CD14-positive monocyte (primary cell): ENCODE measurements around the gene SNRPD3. TPM values are rescaled to one million over a fixed set of nuclear protein-coding genes. Genes with fewer than 3 reads are reported as not detected.

ENCODE experiments used
- DNase-seq, 3 donors: peaks; one replicate each; pipeline ENCODE4 v3.0.0-alpha.2; 2011 to 2022
- H2AFZ ChIP-seq: 2 replicates; pipeline ENCODE4 v1.6.0; 2012; ENCODE audit warnings: mild to moderate bottlenecking, low read depth, low read length, inconsistent platforms; ENCODE audit not compliant: insufficient read depth, poor library complexity, severe bottlenecking
- H3K27ac ChIP-seq, 2 donors: 1 replicate in 1 of 2; 2 replicates in 1 of 2; pipeline ENCODE4 v1.5.1; 2012 to 2013; ENCODE audit warnings: low read length in 2 of 2, control low read depth in 1 of 2, inconsistent platforms in 1 of 2, low read depth in 1 of 2, mild to moderate bottlenecking in 1 of 2
- H3K27me3 ChIP-seq, 2 donors: one replicate each; pipeline versions ENCODE4 v1.6.0 to v1.6.1; 2011 to 2013; ENCODE audit warnings: low read length in 2 of 2; ENCODE audit not compliant: control insufficient read depth in 2 of 2, insufficient read depth in 2 of 2
- H3K36me3 ChIP-seq, 2 donors: replicated peaks in 1 of 2; 1 replicate in 1 of 2; 2 replicates in 1 of 2; pipeline versions ENCODE4 v1.5.1 to v1.6.1; 2012 to 2013; ENCODE audit warnings: low read length in 2 of 2, control low read depth in 1 of 2, inconsistent platforms in 1 of 2, mild to moderate bottlenecking in 1 of 2; ENCODE audit not compliant: insufficient read depth in 2 of 2, control insufficient read depth in 1 of 2
- H3K4me1 ChIP-seq, 2 donors: 1 replicate in 1 of 2; 2 replicates in 1 of 2; pipeline versions ENCODE4 v1.5.1 to v1.6.1; 2012 to 2013; ENCODE audit warnings: low read length in 2 of 2, control low read depth in 1 of 2, inconsistent platforms in 1 of 2, mild to moderate bottlenecking in 1 of 2, moderate library complexity in 1 of 2; ENCODE audit not compliant: insufficient read depth in 2 of 2, control insufficient read depth in 1 of 2
- H3K4me2 ChIP-seq: replicated peaks from 2 replicates; pipeline ENCODE3; 2012; ENCODE audit warnings: low read length, moderate library complexity, mild to moderate bottlenecking; ENCODE audit not compliant: poor library complexity, severe bottlenecking; ENCODE audit errors: extremely low read depth
- H3K4me3 ChIP-seq, 3 experiments: fragments of 200-600 bp in 1 of 3; sonication (generic) in 1 of 3; replicated peaks in 1 of 3; 1 replicate in 2 of 3; 2 replicates in 1 of 3; pipeline ENCODE4 v1.5.1; 2011 to 2013; ENCODE audit warnings: low read length in 3 of 3, mild to moderate bottlenecking in 3 of 3, control low read depth in 2 of 3, low read depth in 2 of 3, inconsistent platforms in 1 of 3, moderate library complexity in 1 of 3
- H3K79me2 ChIP-seq: 2 replicates; pipeline ENCODE4 v1.6.0; 2012; ENCODE audit warnings: mild to moderate bottlenecking, control low read depth, inconsistent platforms, low read length, moderate library complexity; ENCODE audit not compliant: insufficient read depth
- H3K9ac ChIP-seq: 2 replicates; pipeline ENCODE4 v1.6.0; 2017; ENCODE audit warnings: low read length, mild to moderate bottlenecking; ENCODE audit not compliant: insufficient read depth, poor library complexity, severe bottlenecking
- H3K9me3 ChIP-seq, 2 donors: replicated peaks in 1 of 2; 1 replicate in 1 of 2; 2 replicates in 1 of 2; pipeline versions ENCODE4 v1.5.1 to v1.6.1; 2012 to 2013; ENCODE audit warnings: low read length in 2 of 2, control low read depth in 1 of 2; ENCODE audit not compliant: control insufficient read depth in 1 of 2, insufficient read depth in 1 of 2
- H4K20me1 ChIP-seq: 2 replicates; pipeline ENCODE4 v1.6.0; 2012; ENCODE audit warnings: mild to moderate bottlenecking, low read length, control low read depth, moderate library complexity; ENCODE audit not compliant: insufficient read depth
- H3K27ac Mint-ChIP-seq, 7 donors: one replicate each; pipeline ENCODE4 v1.8.0; 2020; ENCODE audit warnings: mild to moderate bottlenecking in 7 of 7, mixed read lengths in 7 of 7, moderate library complexity in 6 of 7, inconsistent platforms in 2 of 7
- H3K27me3 Mint-ChIP-seq, 3 donors: one replicate each; pipeline ENCODE4 v1.8.0; 2021 to 2022; ENCODE audit warnings: low read depth in 3 of 3, mild to moderate bottlenecking in 3 of 3, mixed read lengths in 3 of 3, moderate library complexity in 3 of 3, inconsistent platforms in 1 of 3
- H3K36me3 Mint-ChIP-seq, 2 donors: one replicate each; pipeline ENCODE4 v1.8.0; 2020; ENCODE audit warnings: mixed read lengths in 2 of 2, inconsistent platforms in 1 of 2, mild to moderate bottlenecking in 1 of 2
- H3K4me1 Mint-ChIP-seq: one replicate; pipeline ENCODE4 v1.8.0; 2020; ENCODE audit warnings: mild to moderate bottlenecking, mixed read lengths
- H3K4me3 Mint-ChIP-seq, 2 donors: one replicate each; pipeline ENCODE4 v1.8.0; 2020; ENCODE audit warnings: mild to moderate bottlenecking in 2 of 2, mixed read lengths in 2 of 2, moderate library complexity in 1 of 2
- H3K9me3 Mint-ChIP-seq, 7 donors: one replicate each; pipeline ENCODE4 v1.8.0; 2020 to 2022; ENCODE audit warnings: mixed read lengths in 7 of 7, mild to moderate bottlenecking in 6 of 7, moderate library complexity in 6 of 7, inconsistent platforms in 2 of 7
- CTCF ChIP-seq: fragments of 200-600 bp; IDR thresholded peaks from one replicate; pipeline ENCODE4 v1.8.0; 2022; ENCODE audit warnings: antibody characterized with exemption, mild to moderate bottlenecking
- whole genome bisulfite sequencing: methylation state at CpG from one replicate; pipeline ENCODE4 v1.1.5; 2013; ENCODE audit warnings: missing lambda C conversion rate; ENCODE audit not compliant: insufficient coverage; 5-methylcytosine and 5-hydroxymethylcytosine counted together
- intact Hi-C, 2 donors: fragments of 100-400 bp; cut with micrococcal nuclease; formaldehyde crosslinking; loops; one replicate each; pipeline versions ENCODE4 v1.15.0 to v1.15.1; 2023
- polyA plus RNA-seq, 3 donors: library from polyadenylated mRNA; depleted of rRNA in 1 of 3; unstranded in 2 of 3; stranded (reverse) in 1 of 3; fragments of 300-500 nt in 2 of 3; fragments of >200 nt in 1 of 3; fragmentation: Illumina TruSeq in 2 of 3; gene quantifications; 1 replicate in 2 of 3; 2 replicates in 1 of 3; pipeline ENCODE4 v1.2.3, GENCODE V29; 2012 to 2021

Gene SNRPD3
- polyA plus RNA-seq, 3 donors: 71.8 to 115 (median 80.9) TPM

- Mint-ChIP-seq H3K9me3 (no peaks in the 10 kb centered on the region), H3K27me3 (peaks cover under 1 to 5% (median 2%) of the 10 kb centered on the region in 3 donors), H3K36me3 (no peaks in the 10 kb centered on the region), H3K4me1 (peaks cover 5% of the 10 kb centered on the region), H3K4me3 (no peak overlapping the region), H3K27ac (no peak overlapping the region)
- H3K9ac ChIP-seq: no peak overlapping the region
- no peak overlapping the region for H3K27ac ChIP-seq
- no peak overlapping the region for H3K4me3 ChIP-seq
- no peaks in the 10 kb centered on the region for H3K79me2 ChIP-seq
- DNase-seq: no peak
- peaks cover 3 to 8% of the 10 kb centered on the region in 2 donors for H3K4me1 ChIP-seq
- no peak for TF ChIP-seq CTCF
- no peak overlapping the region for H3K4me2 ChIP-seq
- no peaks in the 10 kb centered on the region for H3K27me3 ChIP-seq
- H3K36me3 ChIP-seq: no peaks in the 10 kb centered on the region
- no peak overlapping the region for H2AFZ ChIP-seq
- intact Hi-C loops: no loop called here
- WGBS: 93% methylated on average over 8 of the region's 8 CpGs
- H4K20me1 ChIP-seq: no peaks in the 10 kb centered on the region
- no peaks in the 10 kb centered on the region for H3K9me3 ChIP-seq
These were observed 32.1 kb downstream of the SNRPD3 start for GRCh38 chr22:24587948-24588347.

GRCh38 chr22:24588381-24588756, 32.6 kb downstream of the SNRPD3 start:
- H3K4me1 Mint-ChIP-seq: peaks cover 9% of the 10 kb centered on the region

More at GRCh38 chr22:24588381-24588756, 32.6 kb downstream of the SNRPD3 start:
- H2AFZ ChIP-seq: no peak overlapping the region
- H3K4me3 ChIP-seq: no peak overlapping the region
- H3K27me3 ChIP-seq: no peaks in the 10 kb centered on the region
- H3K4me1 ChIP-seq: peaks cover 7 to 13% of the 10 kb centered on the region in 2 donors
- no peaks in the 10 kb centered on the region for H3K36me3 ChIP-seq
- H3K9ac ChIP-seq: no peak overlapping the region
- H4K20me1 ChIP-seq: no peaks in the 10 kb centered on the region
- H3K27ac Mint-ChIP-seq: no peak overlapping the region
- H3K9me3 ChIP-seq: no peaks in the 10 kb centered on the region
- no peaks in the 10 kb centered on the region for H3K9me3 Mint-ChIP-seq
- no peak for TF ChIP-seq CTCF
- H3K79me2 ChIP-seq: no peaks in the 10 kb centered on the region
- no peak for DNase-seq
- no peak overlapping the region for H3K4me3 Mint-ChIP-seq
- intact Hi-C loops: no loop called here
- H3K4me2 ChIP-seq: no peak overlapping the region
- 93% methylated on average over 9 of the region's 13 CpGs for WGBS
- no peaks in the 10 kb centered on the region for H3K36me3 Mint-ChIP-seq
- no peak overlapping the region for H3K27ac ChIP-seq
- H3K27me3 Mint-ChIP-seq: peaks cover 0 to 6% (median 2%) of the 10 kb centered on the region in 3 donors
